ENCODE measurements around the gene DYNC2LI1. TPM values are rescaled to one million over a fixed set of nuclear protein-coding genes. Genes with fewer than 3 reads are reported as not detected.
A peak's percentile ranks its signal among the peaks of the same experiment; 100 is the strongest.

DYNC2LI1 gene
- total RNA-seq, 1 donor from 2014 or later: 8.1 TPM

GRCh38 chr2:43764086-43764705, 9.6 kb upstream of the DYNC2LI1 start:
- Histone ChIP-seq H3K4me1 (peaks cover 4% of the 10 kb centered on the region), H3K36me3 (no peaks in the 10 kb centered on the region), H3K27ac (replicated peaks) (no peak overlapping the region), H3K4me3 (no peak overlapping the region), H3K9me3 (replicated peaks) (no peaks in the 10 kb centered on the region), H3K27me3 (ENCODE audit: low read depth) (no peaks in the 10 kb centered on the region)
- DNase-seq: no peak
- no peak for TF ChIP-seq CTCF (IDR thresholded peaks at IDR 0.05; ENCODE audit: borderline replicate concordance)
- intact Hi-C loops (cut with micrococcal nuclease): no loop called here

GRCh38 chr2:43766006-43766405, 7.8 kb upstream of the DYNC2LI1 start:
- Histone ChIP-seq H3K4me1 (no peaks in the 10 kb centered on the region), H3K27ac (replicated peaks) (no peak overlapping the region), H3K9me3 (replicated peaks) (no peaks in the 10 kb centered on the region), H3K36me3 (no peaks in the 10 kb centered on the region), H3K4me3 (no peak overlapping the region), H3K27me3 (ENCODE audit: low read depth) (no peaks in the 10 kb centered on the region)
- DNase-seq: no peak
- TF ChIP-seq CTCF (IDR thresholded peaks at IDR 0.05; ENCODE audit: borderline replicate concordance): no peak
- intact Hi-C loops (cut with micrococcal nuclease): no loop called here

- no peak for TF ChIP-seq CTCF (IDR thresholded peaks at IDR 0.05; ENCODE audit: borderline replicate concordance)
- Histone ChIP-seq H3K4me3 (peak overlapping the region; percentile 81), H3K36me3 (peaks cover 18% of the 10 kb centered on the region), H3K4me1 (peaks cover 11% of the 10 kb centered on the region), H3K27ac (replicated peaks) (peak overlapping the region; percentile 81), H3K9me3 (replicated peaks) (no peaks in the 10 kb centered on the region), H3K27me3 (ENCODE audit: low read depth) (no peaks in the 10 kb centered on the region)
- DNase-seq: no peak
- intact Hi-C loops (cut with micrococcal nuclease): no loop called here
Observed at GRCh38 chr2:43774617-43775016, 778 bp downstream of the DYNC2LI1 start.

- H3K4me3 ChIP-seq: no peak overlapping the region
- H3K27me3 ChIP-seq (ENCODE audit: low read depth): no peaks in the 10 kb centered on the region
- H3K9me3 ChIP-seq (replicated peaks): no peaks in the 10 kb centered on the region
- no peak overlapping the region for H3K27ac ChIP-seq (replicated peaks)
- DNase-seq: no peak
- TF ChIP-seq CTCF (IDR thresholded peaks at IDR 0.05; ENCODE audit: borderline replicate concordance): no peak
- H3K36me3 ChIP-seq: peaks cover 18% of the 10 kb centered on the region
- intact Hi-C loops (cut with micrococcal nuclease): no loop called here
- peaks cover 11% of the 10 kb centered on the region for H3K4me1 ChIP-seq
Observed at GRCh38 chr2:43776324-43776723, 2.5 kb downstream of the DYNC2LI1 start.

- H3K9me3 ChIP-seq (replicated peaks): no peaks in the 10 kb centered on the region
- H3K27ac ChIP-seq (replicated peaks): no peak overlapping the region
- no peaks in the 10 kb centered on the region for H3K27me3 ChIP-seq (ENCODE audit: low read depth)
- no peak for TF ChIP-seq CTCF (IDR thresholded peaks at IDR 0.05; ENCODE audit: borderline replicate concordance)
- H3K4me1 ChIP-seq: peaks cover 11% of the 10 kb centered on the region
- peaks cover 18% of the 10 kb centered on the region for H3K36me3 ChIP-seq
- H3K4me3 ChIP-seq: no peak overlapping the region
- no peak for DNase-seq
- intact Hi-C loops (cut with micrococcal nuclease): no loop called here
Observed at GRCh38 chr2:43777306-43777926, 3.6 kb downstream of the DYNC2LI1 start.

All from left ventricle myocardium inferior (tissue), 1 donor.